Fibroblast of mammary gland (primary cell): ENCODE measurements around the gene FHIT.
"Not testable (repeated sequence)": the region's sequence is repeated elsewhere in the genome, so short reads cannot be mapped to it uniquely, and the experiment has no call there.

Experiments
- DNase-seq: peaks from one replicate; pipeline ENCODE4 v3.0.0-alpha.2; 2010; ENCODE audit warnings: low read depth
- H3K4me3 ChIP-seq: 2 replicates; pipeline ENCODE4 v1.5.1; 2011; ENCODE audit warnings: low read depth, mild to moderate bottlenecking, low read length, moderate library complexity; ENCODE audit not compliant: control insufficient read depth
- CTCF ChIP-seq: conservative IDR thresholded peaks from 2 replicates; pipeline ENCODE4 v1.5.1; 2011; ENCODE audit warnings: low read depth, low read length, inconsistent platforms; ENCODE audit not compliant: control insufficient read depth, insufficient read depth

FHIT gene

GRCh38 chr3:60912142-60912541, 339.1 kb downstream of the FHIT start:
- DNase-seq, result no peak
- no peak for TF ChIP-seq CTCF
- H3K4me3 ChIP-seq, result no peak overlapping the region

DNA sequence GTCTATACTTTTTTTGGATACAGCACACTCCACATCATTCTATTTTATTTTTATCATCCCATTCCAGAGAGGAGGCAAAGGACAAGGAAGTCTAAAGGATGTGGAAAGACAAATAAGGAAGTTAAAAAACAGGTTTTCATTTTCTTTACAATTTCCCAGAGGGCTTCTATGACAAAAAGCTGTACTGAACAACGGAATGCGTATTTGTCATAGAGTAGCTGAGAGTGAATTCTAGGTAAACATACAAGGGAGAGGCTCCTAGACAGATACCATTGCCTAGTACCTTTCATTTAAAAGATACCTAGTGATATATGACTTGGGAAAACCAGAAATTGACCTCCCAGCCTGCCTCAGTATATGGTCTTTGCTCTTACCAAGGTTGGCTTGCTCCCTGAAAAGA, 341.7 kb downstream of the FHIT start:
- no peak for TF ChIP-seq CTCF
- H3K4me3 ChIP-seq, result no peak overlapping the region

DNA sequence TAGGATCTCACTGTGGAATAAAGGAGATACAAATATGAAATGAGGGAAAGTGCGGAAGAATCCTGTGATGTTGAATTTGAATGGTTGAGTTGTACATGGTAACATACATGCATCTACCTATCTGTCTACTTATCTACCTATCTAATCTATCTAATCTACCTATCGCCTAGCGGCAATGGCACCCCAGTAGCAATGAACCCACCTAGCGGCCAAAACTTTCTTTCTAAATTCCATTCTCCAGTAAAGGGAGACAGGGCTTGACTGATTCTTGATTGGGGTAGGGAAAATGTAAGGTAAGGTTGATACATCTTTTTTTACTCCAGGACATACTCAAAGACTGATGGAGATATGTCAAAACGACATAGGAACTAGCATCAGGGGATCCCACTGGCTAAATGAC, 345.0 kb downstream of the FHIT start:
- no peak overlapping the region for H3K4me3 ChIP-seq
- no peak for DNase-seq
- no peak for TF ChIP-seq CTCF

More for the DNA sequence above, 341.7 kb downstream of the FHIT start:
- DNase-seq, result no peak

GRCh38 chr3:60898321-60898720, 352.9 kb downstream of the FHIT start:
- no peak for TF ChIP-seq CTCF
- no peak for DNase-seq
- H3K4me3 ChIP-seq, result no peak overlapping the region

DNA sequence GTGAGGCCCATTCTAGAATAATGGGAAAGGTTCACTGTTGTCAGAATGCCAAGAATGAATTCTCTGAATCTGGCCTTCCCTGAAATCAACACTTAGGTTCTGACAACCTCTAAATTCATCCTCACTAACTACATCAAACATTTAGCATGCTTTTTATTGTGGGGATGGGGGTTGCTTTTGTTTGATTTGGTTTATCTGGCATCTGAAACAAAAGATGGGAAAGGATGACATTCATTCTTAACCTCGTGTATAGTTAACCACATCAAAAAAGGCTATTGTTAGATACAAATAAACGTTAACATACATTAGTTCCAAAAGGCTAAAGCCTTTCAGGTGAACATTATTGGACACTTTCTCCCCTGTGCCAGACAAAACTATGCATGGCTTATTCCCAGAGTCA, 357.3 kb downstream of the FHIT start:
- no peak for TF ChIP-seq CTCF
- no peak overlapping the region for H3K4me3 ChIP-seq
- DNase-seq, result no peak

DNA sequence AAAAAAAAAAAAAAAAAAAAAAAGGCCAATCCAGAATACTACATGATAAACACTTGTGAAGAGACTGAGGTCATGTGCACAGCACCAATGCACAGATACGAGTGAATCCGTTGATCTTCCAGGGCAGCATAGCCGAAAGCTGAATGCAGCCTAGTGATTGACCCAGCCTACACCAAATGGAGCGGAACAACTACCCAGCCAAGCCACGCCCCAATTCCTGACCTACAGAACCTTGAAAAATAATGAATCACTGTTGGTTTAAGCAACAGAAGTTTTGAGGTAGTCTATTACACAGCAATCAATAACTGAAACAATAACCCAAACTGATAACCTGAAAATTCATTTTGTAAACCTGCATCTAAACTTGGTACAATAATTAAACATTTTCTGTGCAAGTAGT, 361.0 kb downstream of the FHIT start:
- H3K4me3 ChIP-seq, result no peak overlapping the region
- TF ChIP-seq CTCF, result no peak
- DNase-seq, result no peak

GRCh38 chr3:60888952-60889351, 362.3 kb downstream of the FHIT start:
- H3K4me3 ChIP-seq, DNase-seq: not testable (repeated sequence)
